HEK293T (cell line): ENCODE data around the gene MAP2K3.
A peak's percentile ranks its signal among the peaks of the same experiment; 100 is the strongest.

Experiments
- CTCF ChIA-PET: fragments of 350-600 bp; formaldehyde crosslinking; extraction: SDS; loops from one replicate; lab custom pipeline; 2021; ENCODE audit warnings: antibody characterized with exemption, inconsistent platforms; lab: Yijun Ruan, JAX
- POLR2A ChIA-PET: fragments of 350-600 bp; formaldehyde crosslinking; extraction: SDS; loops from one replicate; lab custom pipeline; 2020; ENCODE audit warnings: antibody characterized with exemption, inconsistent platforms; lab: Yijun Ruan, JAX
- DNase-seq: peaks from one replicate; pipeline ENCODE4 v3.0.0; 2012; ENCODE audit warnings: mixed read lengths; ENCODE audit errors: extremely low spot score
- ARNT ChIP-seq: fragments of 450-650 bp; IDR thresholded peaks from 2 replicates; pipeline ENCODE4 v1.6.1; 2017; ENCODE audit warnings: mild to moderate bottlenecking
- BHLHE40 ChIP-seq: fragments of 450-650 bp; IDR thresholded peaks from 2 replicates; pipeline ENCODE4 v1.6.1; 2016; ENCODE audit warnings: mild to moderate bottlenecking, moderate library complexity, borderline replicate concordance
- CTBP1 ChIP-seq: fragments of 450-650 bp; IDR thresholded peaks from 2 replicates; pipeline ENCODE4 v1.6.1; 2016; ENCODE audit warnings: borderline replicate concordance
- ELF4 ChIP-seq: fragments of 450-650 bp; IDR thresholded peaks from 2 replicates; pipeline ENCODE4 v1.6.1; 2017; ENCODE audit warnings: antibody characterized with exemption
- FOXA1 ChIP-seq: fragments of 450-650 bp; IDR thresholded peaks from 2 replicates; pipeline ENCODE4 v1.6.1; 2016; ENCODE audit warnings: mild to moderate bottlenecking
- FOXK2 ChIP-seq: fragments of 450-650 bp; IDR thresholded peaks from 2 replicates; pipeline ENCODE4 v1.6.1; 2016; ENCODE audit warnings: mild to moderate bottlenecking
- FOXM1 ChIP-seq: fragments of 450-650 bp; IDR thresholded peaks from 2 replicates; pipeline ENCODE4 v1.6.1; 2017; ENCODE audit warnings: mild to moderate bottlenecking, borderline replicate concordance
- HDGF ChIP-seq: fragments of 450-650 bp; IDR thresholded peaks from 2 replicates; pipeline ENCODE4 v1.6.1; 2017; ENCODE audit warnings: antibody characterized with exemption, borderline replicate concordance
- L3MBTL2 ChIP-seq: fragments of 450-650 bp; conservative IDR thresholded peaks from 2 replicates; pipeline ENCODE4 v1.6.1; 2016; ENCODE audit warnings: mild to moderate bottlenecking
- LEF1 ChIP-seq: fragments of 450-650 bp; IDR thresholded peaks from 2 replicates; pipeline ENCODE4 v1.6.1; 2017; ENCODE audit warnings: mild to moderate bottlenecking, borderline replicate concordance
- NFRKB ChIP-seq: fragments of 450-650 bp; IDR thresholded peaks from 2 replicates; pipeline ENCODE4 v1.6.1; 2016; ENCODE audit warnings: mild to moderate bottlenecking, moderate library complexity
- PKNOX1 ChIP-seq: fragments of 450-650 bp; IDR thresholded peaks from 2 replicates; pipeline ENCODE4 v1.6.1; 2016
- SP1 ChIP-seq: fragments of 450-650 bp; IDR thresholded peaks from 2 replicates; pipeline ENCODE4 v1.6.1; 2017
- SUZ12 ChIP-seq: fragments of 450-650 bp; IDR thresholded peaks from 2 replicates; pipeline ENCODE4 v1.6.1; 2016; ENCODE audit warnings: mild to moderate bottlenecking
- TARDBP ChIP-seq: fragments of 450-650 bp; IDR thresholded peaks from 2 replicates; pipeline ENCODE4 v1.6.1; 2016
- ZNF384 ChIP-seq: fragments of 450-650 bp; IDR thresholded peaks from 2 replicates; pipeline ENCODE4 v1.6.1; 2016

Gene MAP2K3

GRCh38 chr17:21252289-21252795 is 32.2 kb upstream of the MAP2K3 start:
- DNase-seq = no peak
- POLR2A ChIA-PET = interaction anchor here (1.2 kb wide), 1 partner anchor 23 kb away, joined by 3 read pairs; no protein-coding TSS in a partner anchor
- CTCF ChIA-PET = no interaction called here
- no peak for TF ChIP-seq L3MBTL2
- TF ChIP-seq PKNOX1 = no peak
- TF ChIP-seq BHLHE40 = no peak
- TF ChIP-seq HDGF = no peak
- no peak for TF ChIP-seq SUZ12
- TF ChIP-seq ZNF384 = no peak

- POLR2A ChIA-PET = interaction anchor here (1.0 to 1.2 kb wide), 2 partner anchors 23 to 26 kb away, joined by 3 read pairs; no protein-coding TSS in a partner anchor
- CTCF ChIA-PET = no interaction called here
- peak; percentile 87 for DNase-seq
- TF ChIP-seq FOXK2 (no peak), FOXM1 (peak; percentile 64; the same call in 1 of the 2 replicates)
These were observed 31.5 kb upstream of the MAP2K3 start, which contains the start of gene NATD1 for GRCh38 chr17:21252796-21253645. TSS of gene NATD1 (minus strand) at chr17:21253410. CDS start at chr17:21253264, 146 bp downstream.

- CTCF ChIA-PET = interaction anchor here (1.4 kb wide), 1 partner anchor 14 kb away, joined by 6 read pairs; no protein-coding TSS in a partner anchor
- POLR2A ChIA-PET = interaction anchor here (1.0 kb wide), 1 partner anchor 25 kb away, joined by 3 read pairs; no protein-coding TSS in a partner anchor
- TF ChIP-seq FOXA1 (no peak), ELF4 (no peak), SP1 (no peak), SUZ12 (no peak), NFRKB (no peak), FOXK2 (no peak), ZNF384 (no peak)
- DNase-seq = no peak
These were observed 30.7 kb upstream of the MAP2K3 start for GRCh38 chr17:21253646-21254441.

GRCh38 chr17:21258593-21258992 is 25.9 kb upstream of the MAP2K3 start:
- TF ChIP-seq SUZ12 = no peak
- no peak for TF ChIP-seq L3MBTL2
- no peak for TF ChIP-seq BHLHE40
- no peak for TF ChIP-seq FOXM1
- no peak for TF ChIP-seq LEF1
- TF ChIP-seq FOXA1 = no peak
- TF ChIP-seq PKNOX1 = no peak
- no peak for TF ChIP-seq FOXK2
- TF ChIP-seq TARDBP = no peak
- no peak for TF ChIP-seq SP1
- no peak for TF ChIP-seq ZNF384
- TF ChIP-seq HDGF = no peak
- no peak for TF ChIP-seq CTBP1
- no peak for TF ChIP-seq NFRKB
- no peak for TF ChIP-seq ELF4
- TF ChIP-seq ARNT = no peak
- DNase-seq = no peak
- CTCF ChIA-PET = interaction anchor here (0.6 kb wide), 1 partner anchor 143 kb away, joined by 6 read pairs; no protein-coding TSS in a partner anchor
- POLR2A ChIA-PET = interaction anchor here (1.3 kb wide), 1 partner anchor 17 kb away, joined by 5 read pairs; no protein-coding TSS in a partner anchor

- TF ChIP-seq FOXA1 (no peak), NFRKB (no peak), PKNOX1 (no peak), TARDBP (no peak), SUZ12 (no peak), ZNF384 (no peak), ELF4 (no peak), FOXK2 (no peak), BHLHE40 (no peak), LEF1 (no peak), HDGF (no peak), ARNT (no peak), FOXM1 (no peak), CTBP1 (no peak), L3MBTL2 (no peak), SP1 (no peak)
- DNase-seq = no peak
- POLR2A ChIA-PET = interaction anchor here (2.2 kb wide), 1 partner anchor 14 kb away, joined by 7 read pairs; no protein-coding TSS in a partner anchor
- CTCF ChIA-PET = interaction anchor here (0.7 kb wide), 1 partner anchor 190 kb away, joined by 3 read pairs; no protein-coding TSS in a partner anchor
These were observed 22.1 kb upstream of the MAP2K3 start for GRCh38 chr17:21262259-21262993.
